HCT116 (cell line): Measurements from ENCODE around the gene FTCD. TPM values are rescaled to one million over a fixed set of nuclear protein-coding genes. Genes with fewer than 3 reads are reported as not detected.

Experiments
- ATAC-seq: fragments of 200-7000 bp; cut with Tn5 transposase; 2 replicates; pipeline ENCODE4 v1.9.1; 2020; ENCODE audit warnings: mild to moderate bottlenecking, moderate library complexity
- BruUV-seq: library from RNA; stranded (reverse); fragments of 400-500 nt; replicated peaks from 2 replicates; lab custom pipeline; 2021; lab: Mats Ljungman, UMichigan
- CTCF ChIA-PET: fragments of 300-600 bp; sonication (Branson Sonifier 250); formaldehyde crosslinking; loops from one replicate; lab custom pipeline; 2021; ENCODE audit warnings: antibody characterized with exemption; lab: Charles Lee
- POLR2A ChIA-PET: fragments of 300-600, 350-600 bp; sonication (Branson Sonifier 250); formaldehyde crosslinking; loops from one replicate; lab custom pipeline; 2021; ENCODE audit warnings: antibody characterized with exemption; lab: Charles Lee
- RAD21 ChIA-PET, 2 experiments: fragments of 300-600 bp; sonication (Branson Sonifier 250); formaldehyde crosslinking; loops; one replicate each; lab custom pipeline; 2023; ENCODE audit warnings: low total read pairs in 2 of 2; ENCODE audit not compliant: uncharacterized antibody in 2 of 2, unreplicated experiment in 2 of 2, low non-redundant PET in 1 of 2; lab: Charles Lee
- DNase-seq: peaks from one replicate; pipeline ENCODE4 v3.0.0-alpha.2; 2010; ENCODE audit warnings: low read depth, low spot score
- H2AFZ ChIP-seq: fragments of 200-600 bp; shearing (Covaris generic), sonication (generic); 2 replicates; pipeline ENCODE4 v1.6.1; 2017; ENCODE audit warnings: low read depth, mixed run types, mixed read lengths, antibody characterized with exemption, low read length; ENCODE audit not compliant: poor library complexity, severe bottlenecking
- H3K27ac ChIP-seq: 2 replicates; pipeline ENCODE4 v1.5.1; 2012; ENCODE audit warnings: low read depth, low read length
- H3K27me3 ChIP-seq: fragments of 200-600 bp; sonication (generic); 2 replicates; pipeline ENCODE4 v1.6.1; 2016; ENCODE audit warnings: mixed run types, low read length, mixed read lengths; ENCODE audit not compliant: insufficient read depth
- H3K36me3 ChIP-seq, 2 experiments: fragments of 200-500 bp in 1 of 2; fragments of 200-600 bp in 1 of 2; sonication (Bioruptor generic) in 1 of 2; sonication (generic) in 1 of 2; 2 replicates each; pipeline versions ENCODE4 v1.5.1 to v1.6.1; 2014 to 2016; ENCODE audit warnings: low read length in 2 of 2, inconsistent platforms in 1 of 2, mixed read lengths in 1 of 2, mixed run types in 1 of 2; ENCODE audit not compliant: insufficient read depth in 2 of 2, control insufficient read depth in 1 of 2
- H3K4me1 ChIP-seq, 2 experiments: fragments of 200-600 bp in 1 of 2; sonication (generic) in 1 of 2; 2 replicates each; pipeline versions ENCODE4 v1.5.1 to v1.6.1; 2012 to 2017; ENCODE audit warnings: low read length in 2 of 2, inconsistent platforms in 1 of 2, mild to moderate bottlenecking in 1 of 2, mixed read lengths in 1 of 2, mixed run types in 1 of 2, moderate library complexity in 1 of 2; ENCODE audit not compliant: insufficient read depth in 2 of 2, control insufficient read depth in 1 of 2
- H3K4me2 ChIP-seq: fragments of 200-600 bp; sonication (generic); 2 replicates; pipeline ENCODE4 v1.6.1; 2017; ENCODE audit warnings: mixed run types, low read length, mixed read lengths
- H3K4me3 ChIP-seq, 2 experiments: fragments of 200-600 bp in 1 of 2; sonication (generic) in 1 of 2; replicated peaks in 1 of 2; 2 replicates each; pipeline ENCODE4 v1.5.1; 2011 to 2016; ENCODE audit warnings: low read length in 2 of 2, control low read depth in 1 of 2, low read depth in 1 of 2, mild to moderate bottlenecking in 1 of 2, mixed read lengths in 1 of 2, mixed run types in 1 of 2
- H3K79me2 ChIP-seq: fragments of 200-600 bp; sonication (generic); 2 replicates; pipeline ENCODE4 v1.6.1; 2017; ENCODE audit warnings: mild to moderate bottlenecking, mixed run types, low read length, moderate library complexity, mixed read lengths; ENCODE audit not compliant: insufficient read depth
- H3K9ac ChIP-seq: fragments of 200-600 bp; sonication (generic); 2 replicates; pipeline ENCODE4 v1.6.1; 2016; ENCODE audit warnings: low read length, mixed read lengths
- H3K9me2 ChIP-seq: fragments of 200-600 bp; sonication (generic), shearing (Covaris generic); 2 replicates; pipeline ENCODE4 v1.6.1; 2017; ENCODE audit warnings: mixed run types, mild to moderate bottlenecking, moderate library complexity; ENCODE audit not compliant: insufficient read depth
- H3K9me3 ChIP-seq, 2 experiments: fragments of 200-500 bp in 1 of 2; fragments of 200-600 bp in 1 of 2; sonication (Bioruptor generic) in 1 of 2; sonication (generic) in 1 of 2; 2 replicates each; pipeline ENCODE4 v1.6.1; 2014 to 2017; ENCODE audit warnings: low read length in 2 of 2, mixed read lengths in 2 of 2, inconsistent platforms in 1 of 2, low read depth in 1 of 2, mild to moderate bottlenecking in 1 of 2, mixed run types in 1 of 2, moderate library complexity in 1 of 2; ENCODE audit not compliant: control insufficient read depth in 1 of 2, insufficient read depth in 1 of 2
- H4K20me1 ChIP-seq: fragments of 200-600 bp; sonication (generic), shearing (Covaris generic); 2 replicates; pipeline ENCODE4 v1.6.1; 2017; ENCODE audit warnings: mixed run types, mild to moderate bottlenecking, moderate library complexity; ENCODE audit not compliant: insufficient read depth
- ATF3 ChIP-seq: IDR thresholded peaks from 2 replicates; pipeline ENCODE4 v1.6.1; 2012
- CEBPB ChIP-seq: IDR thresholded peaks from 2 replicates; pipeline ENCODE4 v1.6.1; 2012; ENCODE audit warnings: low read depth
- EGR1 ChIP-seq: IDR thresholded peaks from 2 replicates; pipeline ENCODE4 v1.6.1; 2012; ENCODE audit warnings: low read depth
- ELF1 ChIP-seq: IDR thresholded peaks from 2 replicates; pipeline ENCODE4 v1.6.1; 2012; ENCODE audit warnings: low read depth, borderline replicate concordance
- FOSL1 ChIP-seq: IDR thresholded peaks from 2 replicates; pipeline ENCODE4 v1.6.1; 2012; ENCODE audit warnings: low read depth
- JUND ChIP-seq: IDR thresholded peaks from 2 replicates; pipeline ENCODE4 v1.6.1; 2012
- MAX ChIP-seq: IDR thresholded peaks from 2 replicates; pipeline ENCODE4 v1.6.1; 2012
- POLR2A ChIP-seq: IDR thresholded peaks from 2 replicates; pipeline ENCODE4 v1.7.0; 2011; ENCODE audit warnings: borderline replicate concordance; ENCODE audit not compliant: insufficient read depth, insufficient read length; ENCODE audit errors: extremely low read depth
- RAD21 ChIP-seq: IDR thresholded peaks from 2 replicates; pipeline ENCODE4 v1.6.1; 2012; ENCODE audit warnings: low read depth, mild to moderate bottlenecking
- SIN3A ChIP-seq: IDR thresholded peaks from 2 replicates; pipeline ENCODE4 v1.6.1; 2012; ENCODE audit warnings: low read depth
- SP1 ChIP-seq: IDR thresholded peaks from 2 replicates; pipeline ENCODE4 v1.6.1; 2012; ENCODE audit warnings: low read depth
- SRF ChIP-seq: IDR thresholded peaks from 2 replicates; pipeline ENCODE4 v1.6.1; 2012; ENCODE audit warnings: low read depth
- TCF7L2 ChIP-seq: IDR thresholded peaks from 2 replicates; pipeline ENCODE4 v1.7.0; 2011; ENCODE audit warnings: borderline replicate concordance, inconsistent platforms; ENCODE audit not compliant: insufficient read depth, insufficient read length; ENCODE audit errors: extremely low read depth
- ZBTB33 ChIP-seq: IDR thresholded peaks from 2 replicates; pipeline ENCODE4 v1.6.1; 2011; ENCODE audit warnings: mild to moderate bottlenecking, low read length, moderate library complexity; ENCODE audit not compliant: insufficient replicate concordance; ENCODE audit errors: extremely low read depth
- ZFX ChIP-seq: fragments of 450-650 bp; IDR thresholded peaks from 2 replicates; pipeline ENCODE4 v1.6.1; 2017
- intact Hi-C: fragments of 100-400 bp; cut with micrococcal nuclease; formaldehyde crosslinking; loops from 2 replicates; pipeline ENCODE4 v1.10.0; 2022
- total RNA-seq: library from RNA; stranded (reverse); gene quantifications from one replicate; pipeline ENCODE4 v1.2.1, GENCODE V29; 2021; ENCODE audit not compliant: unreplicated experiment

Gene FTCD
- total RNA-seq, 1 experiment from 2014 or later = 2.5 TPM

GRCh38 chr21:46119144-46119636 lies 36.2 kb downstream of the FTCD start:
- DNase-seq (no peak), ATAC-seq (no peak)
- no TSS peak for BruUV-seq
- intact Hi-C loops = no loop called here
- H3K27me3 ChIP-seq = no peaks in the 10 kb centered on the region
- TF ChIP-seq ZFX (no peak), TCF7L2 (no peak), SIN3A (no peak), ELF1 (no peak), MAX (no peak), JUND (no peak), CEBPB (no peak), SP1 (no peak), SRF (no peak), POLR2A (no peak)
- H3K27ac ChIP-seq = no peak overlapping the region
- RAD21 ChIA-PET = no interaction called here
- H3K4me1 ChIP-seq = no peaks in the 10 kb centered on the region
- H3K9me2 ChIP-seq = no peaks in the 10 kb centered on the region
- H2AFZ ChIP-seq = no peak overlapping the region
- H3K9me3 ChIP-seq = no peaks in the 10 kb centered on the region; a peak in 2 of 4 replicates
- CTCF ChIA-PET = no interaction called here
- H3K79me2 ChIP-seq = no peaks in the 10 kb centered on the region
- H3K36me3 ChIP-seq = peaks cover 3 to 13% of the 10 kb centered on the region in 2 experiments; a peak in 3 of 4 replicates
- no peak overlapping the region for H3K4me3 ChIP-seq
- POLR2A ChIA-PET = no interaction called here
- no peak overlapping the region for H3K9ac ChIP-seq
- H4K20me1 ChIP-seq = no peaks in the 10 kb centered on the region
- H3K4me2 ChIP-seq = no peak overlapping the region

- DNase-seq (no peak), ATAC-seq (no peak)
- Histone ChIP-seq H3K9me3 (no peaks in the 10 kb centered on the region; a peak in 2 of 4 replicates), H3K27ac (no peak overlapping the region), H4K20me1 (no peaks in the 10 kb centered on the region), H3K9me2 (no peaks in the 10 kb centered on the region), H3K4me1 (no peaks in the 10 kb centered on the region), H3K9ac (no peak overlapping the region), H3K4me2 (no peak overlapping the region), H3K79me2 (no peaks in the 10 kb centered on the region), H3K36me3 (peaks cover 6 to 17% of the 10 kb centered on the region in 2 experiments; a peak in 3 of 4 replicates), H3K27me3 (no peaks in the 10 kb centered on the region), H2AFZ (no peak overlapping the region), H3K4me3 (no peak overlapping the region)
- intact Hi-C loops = no loop called here
- POLR2A ChIA-PET = no interaction called here
- BruUV-seq = no TSS peak
- RAD21 ChIA-PET = no interaction called here
- CTCF ChIA-PET = no interaction called here
- TF ChIP-seq ATF3 = no peak
- no peak for TF ChIP-seq SIN3A
- no peak for TF ChIP-seq TCF7L2
- TF ChIP-seq FOSL1 = no peak
- no peak for TF ChIP-seq ZBTB33
- no peak for TF ChIP-seq CEBPB
- no peak for TF ChIP-seq EGR1
- no peak for TF ChIP-seq RAD21
- TF ChIP-seq, all 23 proteins: peak for 0
Observed at GRCh38 chr21:46118316-46119143, 36.8 kb downstream of the FTCD start.
